ENCODE data around the gene KCTD15.

The KCTD15 gene

DNA sequence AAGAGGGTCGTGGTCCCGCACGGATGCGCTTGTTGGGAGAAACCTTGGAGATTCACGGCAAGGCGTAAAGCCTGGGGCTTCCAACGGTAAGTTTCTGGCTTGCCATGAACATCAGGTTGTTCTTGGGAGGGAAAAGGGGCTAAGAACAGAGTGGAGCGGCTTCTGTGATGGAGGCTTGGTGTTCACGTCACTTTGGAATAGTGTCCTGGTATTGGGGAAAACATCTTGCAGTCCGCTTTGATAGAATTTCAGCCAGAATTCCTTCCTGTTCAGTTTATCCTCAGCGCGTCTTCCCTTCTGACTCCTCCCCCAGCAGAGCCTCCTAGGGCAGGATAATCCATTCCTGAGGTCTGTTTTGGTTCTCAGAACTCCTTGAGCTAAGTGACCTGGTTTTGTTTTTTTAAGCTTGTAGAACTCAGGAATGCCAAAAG lies 2.0 kb downstream of the KCTD15 start:
- DNase-seq: no peak

- no peak for DNase-seq
Observed at GRCh38 chr19:33799476-33799875, 2.8 kb downstream of the KCTD15 start.

GRCh38 chr19:33800012-33800680 lies 3.5 kb downstream of the KCTD15 start:
- no peak for DNase-seq

DNA sequence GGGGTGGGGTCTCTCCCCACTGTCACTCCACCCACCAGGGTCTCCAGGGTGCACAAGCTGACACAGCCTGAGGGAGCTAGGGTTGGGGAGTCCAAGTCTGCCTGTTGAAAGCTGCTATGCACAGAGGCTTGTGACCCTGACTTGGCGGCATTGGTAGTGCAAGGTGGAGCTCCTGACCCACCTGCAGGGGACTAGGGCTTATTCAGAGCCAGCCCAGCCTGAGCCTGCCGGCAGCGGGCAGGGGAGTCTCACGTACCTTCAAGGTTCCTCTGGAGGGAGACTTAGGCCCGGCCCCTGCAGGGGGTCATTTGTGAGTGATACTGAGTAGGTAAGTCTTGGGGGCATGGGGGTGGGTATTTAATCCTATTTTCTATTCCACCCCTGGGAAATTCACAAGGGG lies 4.7 kb downstream of the KCTD15 start:
- no peak for DNase-seq

DNA sequence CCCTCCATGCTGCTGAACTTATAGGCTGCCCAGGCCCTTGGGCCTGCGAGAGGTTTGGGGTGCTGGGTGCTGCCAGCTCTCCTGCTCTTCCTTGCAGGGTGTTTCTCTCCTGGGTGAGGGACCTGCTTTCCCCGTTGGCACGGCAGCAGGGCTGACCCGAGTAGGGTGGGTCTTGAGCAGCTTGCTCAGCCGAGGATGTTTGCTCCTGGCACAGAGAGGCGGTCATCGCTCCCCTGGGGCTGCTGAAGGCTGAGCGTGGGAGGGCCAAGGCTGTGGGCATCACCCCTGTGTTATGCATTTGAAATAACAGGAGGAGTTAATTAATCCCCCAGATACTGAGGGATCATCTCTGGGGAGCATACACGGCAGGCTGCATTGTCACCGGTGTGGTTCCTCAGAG lies 5.3 kb downstream of the KCTD15 start:
- DNase-seq: no peak

DNA sequence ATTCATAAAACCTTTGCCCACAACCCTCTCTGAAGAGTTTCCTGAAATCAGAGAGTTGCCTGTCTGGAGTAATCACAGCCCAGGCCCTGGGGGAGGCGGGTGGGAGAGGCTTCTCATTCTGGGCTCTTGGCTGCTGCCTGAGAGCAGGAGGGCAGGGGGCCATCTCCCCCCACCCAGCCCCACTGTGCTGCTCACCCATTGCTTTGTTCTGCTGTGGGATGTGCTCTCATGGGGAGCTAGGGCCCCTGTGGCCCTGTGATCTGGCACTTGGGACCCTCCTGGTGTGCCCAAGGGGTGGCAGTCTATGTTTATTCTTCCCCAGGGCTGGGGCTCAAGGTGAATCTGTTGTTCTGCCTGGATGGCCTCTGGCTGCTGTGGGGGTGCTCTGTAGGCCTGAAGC lies 6.1 kb downstream of the KCTD15 start:
- DNase-seq: no peak

DNA sequence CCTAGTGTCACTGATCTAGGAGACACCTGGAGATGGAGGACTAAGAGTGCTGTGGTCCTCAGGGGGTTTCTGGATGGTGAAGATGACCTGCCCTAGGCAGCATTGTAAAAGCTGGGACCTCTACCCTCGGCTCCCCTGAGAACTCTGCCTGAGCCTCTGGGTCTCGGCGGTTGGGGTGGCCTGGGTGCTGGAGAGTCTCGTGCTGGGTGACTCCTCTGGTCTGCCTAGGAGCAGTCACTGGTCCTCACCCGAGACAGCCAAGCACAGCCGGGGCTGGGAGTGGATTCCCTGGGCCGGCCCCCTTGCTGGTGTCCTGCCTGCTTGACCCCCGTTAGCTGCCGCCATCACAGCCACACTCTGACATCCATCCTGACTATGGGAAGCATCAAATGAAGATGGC lies 6.7 kb downstream of the KCTD15 start:
- no peak for DNase-seq

DNA sequence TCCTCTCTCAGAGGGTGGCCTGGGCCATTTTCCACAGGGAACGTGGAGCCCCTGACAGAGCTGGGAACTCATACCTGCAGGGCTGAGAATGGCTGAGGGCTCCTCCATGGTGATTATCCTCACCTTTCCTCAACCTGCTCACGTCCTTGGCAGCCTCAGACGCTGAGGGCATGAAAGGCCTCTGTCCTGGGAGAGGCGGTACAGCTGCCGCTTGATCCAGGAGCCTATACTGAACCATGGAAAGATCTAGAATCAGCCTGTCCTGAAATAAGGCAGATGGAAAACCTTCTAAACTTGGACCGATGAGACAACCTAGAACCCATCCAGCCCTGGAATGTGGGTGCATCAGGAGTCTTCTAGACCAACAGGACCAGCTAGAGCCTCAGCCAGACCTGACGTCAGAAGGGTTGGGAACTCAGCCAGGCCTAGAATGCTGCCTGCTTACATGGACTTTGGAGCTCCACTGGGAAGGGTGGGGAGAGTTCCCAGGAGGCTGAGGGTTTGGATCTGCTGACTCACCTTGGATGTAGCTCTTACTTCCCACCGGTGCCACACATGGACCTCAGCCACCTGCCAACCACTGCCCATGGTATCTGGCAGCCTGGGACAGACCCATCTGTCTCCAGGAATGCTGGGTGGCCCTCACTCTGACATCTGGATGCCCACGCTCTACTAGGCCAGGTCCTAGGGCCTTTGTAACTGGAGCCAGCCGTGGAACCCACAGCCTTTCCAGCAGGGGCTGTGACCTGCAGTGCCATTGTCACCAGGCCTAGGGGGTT lies 7.5 kb downstream of the KCTD15 start:
- DNase-seq: no peak

DNA sequence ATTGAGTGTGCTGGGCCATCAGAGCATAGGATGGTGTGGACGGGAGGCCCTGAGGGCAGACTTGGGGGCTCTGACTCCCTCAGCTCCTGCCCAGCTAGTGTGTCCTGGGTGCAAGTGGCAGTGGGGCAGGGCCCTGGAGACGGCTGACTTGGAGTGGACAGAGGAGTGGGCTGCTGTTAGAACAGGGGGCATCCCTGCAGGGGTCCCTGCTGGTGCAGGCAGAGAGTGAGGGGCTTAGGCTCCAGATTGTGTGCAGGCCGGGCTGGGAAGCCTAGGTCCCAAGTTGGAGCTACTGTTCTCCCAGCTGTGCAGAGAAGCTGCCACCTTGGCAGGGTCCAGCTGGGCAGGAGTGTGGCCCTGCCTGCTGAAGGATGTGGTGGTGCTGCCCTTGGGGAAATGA lies 8.6 kb downstream of the KCTD15 start:
- no peak for DNase-seq

DNA sequence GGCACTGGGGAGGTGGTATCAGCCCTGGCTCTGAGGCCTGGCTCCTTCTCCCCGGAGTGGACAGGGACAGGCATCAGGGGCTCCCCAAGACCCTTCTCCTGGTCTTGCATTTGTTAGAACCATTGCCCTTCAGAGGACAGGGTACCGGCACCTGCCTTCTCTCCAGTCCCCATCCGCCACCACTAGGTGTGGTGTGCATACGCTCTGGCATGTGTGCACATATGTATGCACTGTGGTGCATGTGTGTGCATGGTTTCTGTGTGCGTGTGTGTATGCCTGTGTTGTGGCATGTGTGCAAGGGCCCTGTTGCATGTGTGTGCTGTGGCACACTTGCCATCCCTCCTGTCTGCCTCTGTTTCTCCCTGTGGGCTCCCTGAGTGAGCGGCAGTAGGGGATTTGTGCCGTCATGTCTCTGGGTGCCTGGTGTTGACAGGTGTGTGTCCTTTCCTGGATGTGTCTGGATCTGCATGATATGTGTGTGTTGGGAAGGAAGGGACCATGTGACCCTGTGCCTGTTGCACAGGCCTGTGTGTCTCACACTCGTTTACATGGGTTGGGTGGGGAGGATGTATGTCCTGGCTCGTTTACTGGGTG lies 9.3 kb downstream of the KCTD15 start:
- no peak for DNase-seq

DNA sequence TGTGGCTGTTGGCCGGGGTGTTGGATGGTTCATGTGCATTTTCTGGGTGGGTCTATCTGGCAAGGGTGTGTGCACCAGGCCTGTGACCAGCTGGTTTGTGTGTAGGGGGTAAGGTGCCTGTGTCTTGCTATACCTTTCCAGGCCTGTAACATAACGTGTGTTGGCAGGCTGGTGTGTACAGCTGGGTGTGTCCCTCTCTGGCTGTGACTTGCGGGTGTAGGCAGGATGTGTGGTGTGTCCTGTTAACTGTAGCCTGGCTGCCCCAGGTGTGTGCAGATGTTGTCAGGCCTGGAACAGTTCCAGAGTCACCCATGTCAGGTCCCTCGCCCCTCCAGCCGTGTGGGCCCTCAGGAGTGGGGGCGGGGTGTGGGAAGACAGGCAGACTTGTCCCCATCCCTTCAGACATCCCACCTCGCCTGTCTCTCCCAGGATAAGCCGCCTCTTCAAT lies 9.8 kb downstream of the KCTD15 start:
- DNase-seq: no peak

DNA sequence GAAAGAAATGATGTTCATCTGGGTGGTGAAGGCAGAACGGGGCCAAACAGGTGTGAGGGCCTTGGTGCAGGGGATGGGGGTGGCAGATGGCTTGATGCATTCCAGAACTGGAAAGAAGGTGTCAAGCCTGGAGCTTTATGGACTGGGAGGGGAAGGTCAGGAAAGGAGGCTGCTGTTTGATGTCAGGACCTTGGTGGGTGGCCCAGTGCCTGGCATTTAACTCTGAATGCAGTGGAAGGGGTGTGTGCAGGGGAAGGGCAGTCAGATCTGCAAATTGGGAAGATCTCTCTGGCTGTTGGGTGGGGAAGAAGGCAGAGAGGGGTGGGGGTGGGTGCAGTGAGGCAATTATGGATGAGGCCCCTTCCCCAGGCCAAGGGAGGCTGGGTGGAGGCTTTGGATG lies 11.7 kb downstream of the KCTD15 start:
- DNase-seq: no peak

DNA sequence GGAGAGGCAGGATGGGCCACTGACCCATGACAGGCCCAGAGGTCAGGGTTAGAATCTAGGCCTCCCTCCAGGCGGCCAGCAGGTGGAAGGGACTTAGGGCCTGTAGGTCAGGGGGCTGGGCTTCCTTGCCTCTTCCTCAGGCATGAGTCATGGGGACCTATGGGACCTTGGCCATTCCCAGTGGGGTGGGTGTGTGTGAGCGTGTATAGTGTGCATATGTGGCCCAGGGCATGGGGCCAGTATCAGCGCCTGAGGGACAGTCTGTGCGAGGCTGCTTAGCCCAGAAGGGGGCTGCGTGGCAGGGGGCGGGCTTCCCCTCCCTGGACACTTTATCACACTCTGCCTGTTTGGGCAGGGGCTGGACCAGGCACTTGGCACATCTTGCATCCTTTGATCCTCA lies 13.3 kb downstream of the KCTD15 start:
- no peak for DNase-seq

DNA sequence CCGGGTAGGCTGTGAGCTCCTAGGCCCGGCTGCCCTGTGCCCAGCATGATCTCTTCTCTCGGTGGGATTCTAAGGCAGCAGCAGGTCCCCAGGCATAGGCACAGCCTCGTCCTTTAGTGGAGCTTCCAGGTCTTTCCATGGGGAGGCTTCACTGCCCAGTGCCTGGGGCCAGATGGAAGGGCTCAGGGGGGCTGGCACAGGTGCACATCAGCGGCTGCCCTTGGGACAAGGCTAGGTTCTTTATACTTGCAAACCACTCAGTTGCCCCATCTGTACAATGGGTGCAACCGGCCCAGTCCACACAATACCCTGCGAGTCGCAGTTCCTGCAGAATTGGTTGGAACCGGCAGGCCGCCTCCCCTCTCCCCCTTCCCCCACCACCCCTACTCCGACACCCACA lies 14.2 kb downstream of the KCTD15 start:
- no peak for DNase-seq

- DNase-seq: no peak
Observed at GRCh38 chr19:33811246-33811645, 14.6 kb downstream of the KCTD15 start.

GRCh38 chr19:33811736-33812387 lies 15.2 kb downstream of the KCTD15 start:
- no peak for DNase-seq

DNA sequence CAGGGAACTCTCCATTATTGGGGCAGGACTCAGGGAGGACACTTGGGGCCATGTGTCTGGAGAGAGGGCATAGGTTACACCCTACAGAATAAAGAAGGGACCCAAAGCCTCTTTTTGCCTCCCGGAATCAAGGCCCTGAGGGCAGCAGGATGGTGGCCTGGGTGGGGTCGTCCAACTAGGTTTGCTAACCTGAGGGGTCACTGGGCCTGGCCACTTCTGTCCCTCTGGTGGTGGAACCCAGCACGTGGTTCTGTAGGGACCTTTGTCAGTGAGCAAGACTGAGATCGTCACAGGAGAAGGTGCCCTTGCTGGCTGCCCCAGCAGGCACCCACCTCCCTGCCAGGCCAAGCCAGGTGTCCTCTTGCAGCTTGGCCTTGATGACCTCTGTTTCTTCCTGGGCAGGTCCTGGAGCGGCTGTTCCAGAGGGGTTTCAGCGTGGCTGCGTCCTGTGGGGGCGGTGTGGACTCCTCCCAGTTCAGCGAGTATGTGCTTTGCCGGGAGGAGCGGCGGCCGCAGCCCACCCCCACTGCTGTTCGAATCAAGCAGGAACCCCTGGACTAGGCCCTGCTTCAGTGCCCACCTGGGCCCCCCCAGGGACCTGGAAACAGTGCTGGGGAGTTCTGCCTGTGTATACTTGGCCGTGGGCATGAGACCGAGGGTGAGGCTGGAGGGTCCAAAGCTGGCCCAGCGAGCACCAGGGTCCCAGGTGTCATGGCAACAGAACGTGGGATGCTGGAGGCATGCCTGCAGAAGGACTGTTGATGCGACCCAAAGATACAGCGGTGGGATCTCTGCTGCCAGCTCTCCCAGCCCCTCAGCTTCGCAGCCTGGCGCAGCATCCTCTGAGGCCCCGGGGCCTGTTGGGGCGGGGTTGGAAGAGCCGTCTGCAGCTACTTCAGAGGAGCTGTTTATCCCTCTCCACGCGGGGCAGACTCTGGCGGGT lies 16.0 kb downstream of the KCTD15 start:
- no peak for DNase-seq

DNA sequence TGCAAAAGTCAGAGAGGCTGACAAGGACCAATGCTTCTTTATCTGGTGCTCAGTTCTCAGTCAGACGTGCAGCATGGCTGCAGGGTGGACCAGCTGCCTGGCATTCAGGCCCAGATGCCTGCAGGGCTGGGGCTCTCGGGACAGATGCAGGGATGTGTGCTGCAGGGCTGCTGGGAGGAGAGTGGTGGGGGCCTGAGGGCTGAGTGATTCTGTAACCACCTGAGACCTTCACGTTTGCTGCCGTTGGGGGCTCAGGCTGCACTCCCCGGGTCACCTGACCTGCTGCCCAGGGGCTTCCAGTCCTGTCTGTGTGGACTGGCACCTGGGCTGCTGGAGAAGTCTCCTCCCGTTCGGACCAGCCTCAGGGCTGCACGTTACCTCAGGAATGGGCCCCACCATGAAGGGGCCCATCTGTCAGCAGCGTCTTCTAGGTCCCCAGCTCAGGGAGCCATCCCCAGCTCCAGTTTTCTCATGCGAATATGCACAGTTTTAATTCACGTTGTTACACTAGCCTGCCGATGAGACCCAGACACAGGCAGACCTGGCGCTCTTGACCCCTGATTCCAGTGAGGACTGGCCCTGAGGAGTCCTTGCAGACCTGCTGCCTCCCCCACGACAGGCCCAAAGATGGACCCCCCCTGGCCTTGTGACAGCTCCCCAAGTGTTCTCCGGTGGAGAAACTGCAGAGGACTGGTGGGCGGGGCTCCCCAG lies 16.9 kb downstream of the KCTD15 start:
- DNase-seq: no peak

- DNase-seq: no peak
Observed at GRCh38 chr19:33814181-33815165, 17.8 kb downstream of the KCTD15 start.

Measured in stimulated activated CD8-positive, alpha-beta memory T cell treated with anti-CD3 and anti-CD28 coated beads, Interleukin-4, amount 100 ng/mL, for 48 hours (primary cell).